ENCODE data around the gene DNAAF1. TPM values are rescaled to one million over a fixed set of nuclear protein-coding genes. Genes with fewer than 3 reads are reported as not detected.

DNAAF1 gene
- total RNA-seq, 3 donors from 2014 or later = 1.2 to 9.5 TPM; not detected in 1

DNA sequence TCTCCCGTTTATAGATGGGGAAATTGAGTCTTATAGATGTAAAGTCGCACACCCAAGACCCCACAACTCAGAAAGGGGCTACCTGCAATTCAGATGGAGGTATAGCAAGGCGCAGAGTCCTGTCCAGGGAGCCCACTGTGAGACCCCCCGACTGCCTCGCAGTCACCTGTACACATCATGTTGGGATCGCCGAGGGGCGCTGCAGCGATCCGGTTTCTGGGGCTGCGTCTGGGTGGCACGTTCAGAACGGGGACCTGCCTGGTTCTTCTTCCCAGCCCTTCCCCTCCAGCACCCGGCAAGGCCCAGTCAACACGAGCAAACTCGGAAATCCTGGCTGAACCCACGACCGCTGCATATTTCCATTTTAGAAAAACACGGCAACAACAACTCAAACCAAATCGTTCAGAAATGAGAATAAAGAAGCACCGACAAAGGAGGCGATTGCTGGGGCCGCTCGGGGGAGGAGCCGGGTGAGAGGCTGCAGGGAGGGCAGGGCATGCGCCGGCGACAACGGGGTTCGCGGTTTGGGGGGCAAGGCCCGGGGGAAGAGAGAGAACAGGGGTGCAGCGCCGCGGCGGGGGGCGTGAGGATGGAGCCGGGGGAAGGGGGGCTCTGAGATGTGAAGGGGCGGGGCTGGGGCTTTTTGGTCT is 774 bp upstream of the DNAAF1 start:
- TF ChIP-seq POLR2AphosphoS5 (IDR thresholded peaks at IDR 0.05) (no peak), POLR2A (IDR thresholded peaks at IDR 0.05) (no peak)
- TF ChIP-seq, protein P1, sequence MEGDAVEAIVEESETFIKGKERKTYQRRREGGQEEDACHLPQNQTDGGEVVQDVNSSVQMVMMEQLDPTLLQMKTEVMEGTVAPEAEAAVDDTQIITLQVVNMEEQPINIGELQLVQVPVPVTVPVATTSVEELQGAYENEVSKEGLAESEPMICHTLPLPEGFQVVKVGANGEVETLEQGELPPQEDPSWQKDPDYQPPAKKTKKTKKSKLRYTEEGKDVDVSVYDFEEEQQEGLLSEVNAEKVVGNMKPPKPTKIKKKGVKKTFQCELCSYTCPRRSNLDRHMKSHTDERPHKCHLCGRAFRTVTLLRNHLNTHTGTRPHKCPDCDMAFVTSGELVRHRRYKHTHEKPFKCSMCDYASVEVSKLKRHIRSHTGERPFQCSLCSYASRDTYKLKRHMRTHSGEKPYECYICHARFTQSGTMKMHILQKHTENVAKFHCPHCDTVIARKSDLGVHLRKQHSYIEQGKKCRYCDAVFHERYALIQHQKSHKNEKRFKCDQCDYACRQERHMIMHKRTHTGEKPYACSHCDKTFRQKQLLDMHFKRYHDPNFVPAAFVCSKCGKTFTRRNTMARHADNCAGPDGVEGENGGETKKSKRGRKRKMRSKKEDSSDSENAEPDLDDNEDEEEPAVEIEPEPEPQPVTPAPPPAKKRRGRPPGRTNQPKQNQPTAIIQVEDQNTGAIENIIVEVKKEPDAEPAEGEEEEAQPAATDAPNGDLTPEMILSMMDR (IDR thresholded peaks at IDR 0.05) = no peak
- Histone ChIP-seq H3K36me3 (no peaks in the 10 kb centered on the region), H3K9me3 (no peaks in the 10 kb centered on the region), H3K27ac (peak overlapping the region; percentile 83 to 86), H3K27me3 (no peaks in the 10 kb centered on the region), H3K4me3 (peak overlapping the region; percentile 89 to 98 (median 95)), H3K4me1 (no peaks in the 10 kb centered on the region)
- no peak for DNase-seq (ENCODE audit: low spot score in 2 of 2)
- intact Hi-C loops (cut with DNase I; ENCODE audit: low total_unique reads) = no loop called here

GRCh38 chr16:84150926-84151325 is 5.8 kb downstream of the DNAAF1 start:
- TF ChIP-seq, protein P1 (IDR thresholded peaks at IDR 0.05) = no peak
- Histone ChIP-seq H3K27me3 (no peaks in the 10 kb centered on the region), H3K4me1 (no peaks in the 10 kb centered on the region), H3K9me3 (no peaks in the 10 kb centered on the region), H3K36me3 (no peaks in the 10 kb centered on the region), H3K4me3 (no peak overlapping the region), H3K27ac (no peak overlapping the region)
- no peak for DNase-seq (ENCODE audit: low spot score in 2 of 2)
- intact Hi-C loops (cut with DNase I; ENCODE audit: low total_unique reads) = no loop called here

GRCh38 chr16:84153660-84154214 is 8.6 kb downstream of the DNAAF1 start:
- no peak overlapping the region for H3K4me3 ChIP-seq
- no peaks in the 10 kb centered on the region for H3K36me3 ChIP-seq
- H3K27ac ChIP-seq = no peak overlapping the region
- TF ChIP-seq, protein P1 (IDR thresholded peaks at IDR 0.05) = no peak
- TF ChIP-seq POLR2A (IDR thresholded peaks at IDR 0.05) = no peak
- no peak for TF ChIP-seq POLR2AphosphoS5 (IDR thresholded peaks at IDR 0.05)
- no peaks in the 10 kb centered on the region for H3K4me1 ChIP-seq
- no peak for DNase-seq (ENCODE audit: low spot score in 2 of 2)
- intact Hi-C loops (cut with DNase I; ENCODE audit: low total_unique reads) = no loop called here
- H3K9me3 ChIP-seq = no peaks in the 10 kb centered on the region
- no peaks in the 10 kb centered on the region for H3K27me3 ChIP-seq

GRCh38 chr16:84155226-84155625 is 10.1 kb downstream of the DNAAF1 start:
- intact Hi-C loops (cut with DNase I; ENCODE audit: low total_unique reads) = no loop called here

GRCh38 chr16:84155771-84156170 is 10.7 kb downstream of the DNAAF1 start:
- no peaks in the 10 kb centered on the region for H3K27me3 ChIP-seq
- no peaks in the 10 kb centered on the region for H3K36me3 ChIP-seq
- no peak overlapping the region for H3K27ac ChIP-seq
- intact Hi-C loops (cut with DNase I; ENCODE audit: low total_unique reads) = no loop called here
- DNase-seq (ENCODE audit: low spot score in 2 of 2) = no peak
- no peaks in the 10 kb centered on the region for H3K9me3 ChIP-seq
- H3K4me1 ChIP-seq = no peaks in the 10 kb centered on the region
- no peak overlapping the region for H3K4me3 ChIP-seq
- TF ChIP-seq POLR2A (IDR thresholded peaks at IDR 0.05) (no peak), POLR2AphosphoS5 (IDR thresholded peaks at IDR 0.05) (no peak)
- TF ChIP-seq, protein P1 (IDR thresholded peaks at IDR 0.05) = no peak

More at GRCh38 chr16:84155226-84155625, 10.1 kb downstream of the DNAAF1 start:
- Histone ChIP-seq H3K27ac (no peak overlapping the region), H3K4me1 (no peaks in the 10 kb centered on the region), H3K27me3 (no peaks in the 10 kb centered on the region), H3K9me3 (no peaks in the 10 kb centered on the region), H3K4me3 (no peak overlapping the region), H3K36me3 (no peaks in the 10 kb centered on the region)
- DNase-seq (ENCODE audit: low spot score in 2 of 2) = no peak
- no peak for TF ChIP-seq POLR2A (IDR thresholded peaks at IDR 0.05)
- TF ChIP-seq, protein P1 (IDR thresholded peaks at IDR 0.05) = no peak
- TF ChIP-seq POLR2AphosphoS5 (IDR thresholded peaks at IDR 0.05) = no peak
